K562 (cell line): ENCODE measurements around the gene AKAIN1. TPM values are rescaled to one million over a fixed set of nuclear protein-coding genes. Genes with fewer than 3 reads are reported as not detected.

Experiments used
- ATAC-seq: fragments of 200-7000 bp; cut with Tn5 transposase; 3 replicates; pipeline ENCODE4 v1.9.1; 2020; ENCODE audit warnings: moderate library complexity
- BruUV-seq: library from RNA; stranded (reverse); fragments of 400-500 nt; replicated peaks from 2 replicates; lab custom pipeline; 2021; lab: Mats Ljungman, UMichigan
- CTCF ChIA-PET: fragments of 300-600 bp; formaldehyde crosslinking; extraction: SDS; loops from one replicate; lab custom pipeline; 2021; ENCODE audit warnings: low intra/inter-chr PET ratio; lab: Yijun Ruan, JAX
- POLR2A ChIA-PET: fragments of 300-600, 350-650 bp; sonication (Branson Sonifier 250); formaldehyde crosslinking; extraction: SDS; loops from one replicate; lab custom pipeline; 2021; ENCODE audit warnings: antibody characterized with exemption, inconsistent platforms; lab: Yijun Ruan, JAX
- DNase-seq, 4 experiments: peaks; one replicate each; pipeline versions ENCODE4 v3.0.0 to v3.0.0-alpha.2; 2011 to 2018; ENCODE audit warnings: low spot score in 3 of 4, mixed read lengths in 3 of 4; ENCODE audit errors: extremely low read depth in 1 of 4
- FAIRE-seq: peaks from 2 replicates; lab custom pipeline; 2011; peaks lifted over from hg19 to GRCh38; lab: Jason Lieb, UNC
- H2AFZ ChIP-seq: 2 replicates; pipeline ENCODE4 v1.6.0; 2011; ENCODE audit warnings: low read depth, low read length, control low read depth, inconsistent platforms
- H3K27ac ChIP-seq: fragments of 200-600 bp; 3 replicates; pipeline ENCODE4 v1.8.0; 2011; ENCODE audit warnings: low read depth, mild to moderate bottlenecking, control low read depth, inconsistent platforms, low read length, moderate library complexity, mixed read lengths; ENCODE audit errors: extremely low read depth
- H3K27me3 ChIP-seq, 2 experiments: fragments of 300-600 bp in 1 of 2; 2 replicates in 1 of 2; 3 replicates in 1 of 2; pipeline versions ENCODE4 v1.6.0 to v1.8.0; 2011; ENCODE audit warnings: inconsistent platforms in 2 of 2, low read length in 2 of 2, mild to moderate bottlenecking in 1 of 2, mixed read lengths in 1 of 2, moderate library complexity in 1 of 2; ENCODE audit not compliant: control insufficient read depth in 2 of 2, insufficient read depth in 2 of 2
- H3K36me3 ChIP-seq: fragments of 300-600 bp; 3 replicates; pipeline ENCODE4 v1.8.0; 2011; ENCODE audit warnings: mild to moderate bottlenecking, low read length, inconsistent platforms; ENCODE audit not compliant: control insufficient read depth, insufficient read depth
- H3K4me1 ChIP-seq, 2 experiments: fragments of 200-600 bp in 1 of 2; replicated peaks in 1 of 2; 2 replicates in 1 of 2; 3 replicates in 1 of 2; pipeline versions ENCODE4 v1.5.1 to v1.8.0; 2011; ENCODE audit warnings: inconsistent platforms in 2 of 2, low read length in 2 of 2, mild to moderate bottlenecking in 1 of 2, mixed read lengths in 1 of 2, moderate library complexity in 1 of 2; ENCODE audit not compliant: control insufficient read depth in 2 of 2, insufficient read depth in 2 of 2
- H3K4me2 ChIP-seq: 2 replicates; pipeline ENCODE4 v1.6.1; 2011; ENCODE audit warnings: low read length, control low read depth, inconsistent platforms, mixed read lengths; ENCODE audit not compliant: insufficient read depth
- H3K4me3 ChIP-seq: fragments of 200-600 bp; sonication (generic), shearing (Covaris generic); 2 replicates; pipeline ENCODE4 v1.5.1; 2016; ENCODE audit warnings: control low read depth, inconsistent platforms
- H3K79me2 ChIP-seq: fragments of 200-600 bp; 3 replicates; pipeline ENCODE4 v1.8.0; 2011; ENCODE audit warnings: low read length, inconsistent platforms; ENCODE audit not compliant: control insufficient read depth, insufficient read depth
- H3K9ac ChIP-seq, 2 experiments: 2 replicates each; pipeline versions ENCODE4 v1.6.0 to v1.6.1; 2011; ENCODE audit warnings: low read depth in 2 of 2, low read length in 2 of 2, control low read depth in 1 of 2, inconsistent platforms in 1 of 2, mild to moderate bottlenecking in 1 of 2, mixed read lengths in 1 of 2; ENCODE audit not compliant: insufficient read depth in 1 of 2
- H3K9me1 ChIP-seq: one replicate; pipeline ENCODE4 v1.6.0; 2011; ENCODE audit warnings: inconsistent platforms, mild to moderate bottlenecking, low read length, moderate library complexity; ENCODE audit not compliant: control insufficient read depth, insufficient read depth
- H3K9me3 ChIP-seq: replicated peaks from 2 replicates; pipeline ENCODE4 v1.5.1; 2011; ENCODE audit warnings: low read depth, low read length, inconsistent platforms; ENCODE audit not compliant: control insufficient read depth, insufficient read depth
- H4K20me1 ChIP-seq: replicated peaks from 2 replicates; pipeline ENCODE4 v1.6.1; 2011; ENCODE audit warnings: low read length, inconsistent platforms, mixed read lengths; ENCODE audit not compliant: control insufficient read depth, insufficient read depth
- GABPB1 ChIP-seq: sonication (generic); formaldehyde crosslinking; IDR thresholded peaks from 2 replicates; pipeline ENCODE4 v1.8.0; 2022; ENCODE audit warnings: mild to moderate bottlenecking, missing genetic modification reagents
- IRF2 ChIP-seq: sonication (generic); formaldehyde crosslinking; IDR thresholded peaks from 2 replicates; pipeline ENCODE4 v1.8.1; 2022; ENCODE audit warnings: mild to moderate bottlenecking, missing genetic modification reagents
- PRPF4 ChIP-seq: fragments of 200-400 bp; formaldehyde crosslinking; IDR thresholded peaks from one replicate; pipeline ENCODE4 v1.6.1; 2017; ENCODE audit warnings: low read length, low read depth, mild to moderate bottlenecking; ENCODE audit not compliant: insufficient read depth, poor library complexity, severe bottlenecking
- PTRF ChIP-seq: fragments of 450-650 bp; IDR thresholded peaks from 2 replicates; pipeline ENCODE4 v1.6.1; 2016; ENCODE audit warnings: mild to moderate bottlenecking, missing genetic modification characterization, missing compliant biosample characterization
- TAF7 ChIP-seq: fragments of 450-650 bp; IDR thresholded peaks from 2 replicates; pipeline ENCODE4 v1.6.1; 2016; ENCODE audit warnings: missing genetic modification characterization, missing compliant biosample characterization
- TCF3 ChIP-seq: sonication (generic); formaldehyde crosslinking; IDR thresholded peaks from 2 replicates; pipeline ENCODE4 v1.4.0; 2020; ENCODE audit warnings: mild to moderate bottlenecking, missing genetic modification reagents
- ZNF140 ChIP-seq: fragments of 250-450 bp; sonication (Bioruptor Pico); IDR thresholded peaks from 2 replicates; pipeline ENCODE4 v1.8.0; 2021; ENCODE audit warnings: moderate library complexity, mild to moderate bottlenecking, inconsistent platforms
- WGBS: fragments of 100-300 bp; shearing (Covaris generic); methylation state at CpG from one replicate; pipeline ENCODE4 v1.1.6; 2016; ENCODE audit warnings: low coverage, mixed read lengths; ENCODE audit not compliant: insufficient coverage; ENCODE audit errors: missing lambda C conversion rate; 5-methylcytosine and 5-hydroxymethylcytosine counted together
- in situ Hi-C: fragments of 300-500 bp; cut with MboI; formaldehyde crosslinking; loops from 4 replicates; pipeline ENCODE4 v1.15.0; 2018; ENCODE audit warnings: inconsistent platforms, mixed read lengths
- intact Hi-C: fragments of 100-400 bp; cut with micrococcal nuclease; formaldehyde crosslinking; loops from 2 replicates; pipeline ENCODE4 v1.14.2; 2022
- polyA plus RNA-seq, 8 experiments: library from polyadenylated mRNA; depleted of rRNA in 4 of 8; stranded (reverse) in 5 of 8; unstranded in 3 of 8; fragments of >200 nt; fragmentation: Nextera tagmentation in 2 of 8; fragmentation: Illumina TruSeq in 1 of 8; extraction: Ambion mirVana in 2 of 8; extraction: Trizol in 1 of 8; gene quantifications; 2 replicates each; pipeline versions ENCODE4 v1.2.1 to v1.2.3, GENCODE V29; 2011 to 2014; ENCODE audit warnings: inconsistent platforms in 1 of 8, missing spikeins in 1 of 8
- total RNA-seq, 7 experiments: library from RNA; depleted of rRNA in 6 of 7; stranded (reverse); fragments of >200 nt in 6 of 7; fragmentation: Illumina TruSeq in 2 of 7; extraction: Trizol in 2 of 7; gene quantifications; 2 replicates each; pipeline versions ENCODE4 v1.2.1 to v1.2.3, GENCODE V29; 2011 to 2021; ENCODE audit warnings: low replicate concordance in 1 of 7
- TF ChIP-seq, protein P1 (sequence below): fragments of 250-450 bp; sonication (Bioruptor Pico); IDR thresholded peaks from 2 replicates; pipeline ENCODE4 v1.4.0; 2020; ENCODE audit warnings: mild to moderate bottlenecking
- TF ChIP-seq, protein P2 (sequence below), 2 experiments: fragments of 450-650 bp in 1 of 2; sonication (generic) in 1 of 2; formaldehyde crosslinking in 1 of 2; IDR thresholded peaks; 2 replicates each; pipeline versions ENCODE4 v1.7.1 to v1.9.0; 2016 to 2022; ENCODE audit warnings: inconsistent platforms in 1 of 2, mild to moderate bottlenecking in 1 of 2, missing genetic modification reagents in 1 of 2

Gene AKAIN1
- total and polyA plus RNA-seq, 9 of the 15 experiments (the other 6 are each of a cell fraction or from before 2014, with no cell fraction given): not detected

DNA sequence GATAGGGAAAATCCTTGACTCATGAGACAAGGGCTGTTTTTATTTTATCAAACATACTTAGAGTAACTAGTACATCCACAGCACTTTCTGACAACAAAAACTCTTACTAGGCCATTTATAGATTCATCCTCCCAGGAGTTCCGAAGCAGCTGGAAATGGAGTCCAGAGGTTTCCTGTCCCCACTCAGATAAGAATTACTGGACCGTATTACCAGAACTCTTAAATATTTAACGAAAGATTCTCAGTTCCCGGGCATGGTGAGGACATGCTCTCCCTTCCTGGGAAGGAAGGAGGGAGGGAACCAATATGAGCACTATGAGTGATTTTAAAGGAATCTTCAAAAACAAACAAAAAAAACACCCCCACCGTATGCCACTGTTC lies 41.2 kb downstream of the AKAIN1 start:
- H3K4me3 ChIP-seq: no peak overlapping the region
- ChIA-PET POLR2A (no interaction called here), CTCF (no interaction called here)
- H3K9ac ChIP-seq: no peak overlapping the region
- H3K27ac ChIP-seq: no peak overlapping the region
- no peaks in the 10 kb centered on the region for H3K36me3 ChIP-seq
- in situ Hi-C loops: no loop called here
- no peaks in the 10 kb centered on the region for H3K79me2 ChIP-seq
- no peaks in the 10 kb centered on the region for H3K9me3 ChIP-seq
- intact Hi-C loops: no loop called here
- H3K9me1 ChIP-seq: no peaks in the 10 kb centered on the region
- no peaks in the 10 kb centered on the region for H3K27me3 ChIP-seq
- no peaks in the 10 kb centered on the region for H3K4me1 ChIP-seq
- no peaks in the 10 kb centered on the region for H4K20me1 ChIP-seq
- no peak overlapping the region for H3K4me2 ChIP-seq
- 1% methylated on average over 5 of the region's 5 CpGs for WGBS
- no peak overlapping the region for H2AFZ ChIP-seq
- BruUV-seq: no TSS peak
- no peak for DNase-seq
- FAIRE-seq: no peak
- ATAC-seq: no peak
- TF ChIP-seq ZNF140 (CRISPR knock-in tag): no peak
- TF ChIP-seq, protein P1, sequence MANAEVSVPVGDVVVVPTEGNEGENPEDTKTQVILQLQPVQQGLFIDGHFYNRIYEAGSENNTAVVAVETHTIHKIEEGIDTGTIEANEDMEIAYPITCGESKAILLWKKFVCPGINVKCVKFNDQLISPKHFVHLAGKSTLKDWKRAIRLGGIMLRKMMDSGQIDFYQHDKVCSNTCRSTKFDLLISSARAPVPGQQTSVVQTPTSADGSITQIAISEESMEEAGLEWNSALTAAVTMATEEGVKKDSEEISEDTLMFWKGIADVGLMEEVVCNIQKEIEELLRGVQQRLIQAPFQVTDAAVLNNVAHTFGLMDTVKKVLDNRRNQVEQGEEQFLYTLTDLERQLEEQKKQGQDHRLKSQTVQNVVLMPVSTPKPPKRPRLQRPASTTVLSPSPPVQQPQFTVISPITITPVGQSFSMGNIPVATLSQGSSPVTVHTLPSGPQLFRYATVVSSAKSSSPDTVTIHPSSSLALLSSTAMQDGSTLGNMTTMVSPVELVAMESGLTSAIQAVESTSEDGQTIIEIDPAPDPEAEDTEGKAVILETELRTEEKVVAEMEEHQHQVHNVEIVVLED (CRISPR knock-in tag): no peak
- no peak for TF ChIP-seq PRPF4
- TF ChIP-seq GABPB1 (CRISPR knock-in tag): no peak
- TF ChIP-seq TAF7 (tag): no peak
- no peak for TF ChIP-seq PTRF
- TF ChIP-seq, protein P2, sequence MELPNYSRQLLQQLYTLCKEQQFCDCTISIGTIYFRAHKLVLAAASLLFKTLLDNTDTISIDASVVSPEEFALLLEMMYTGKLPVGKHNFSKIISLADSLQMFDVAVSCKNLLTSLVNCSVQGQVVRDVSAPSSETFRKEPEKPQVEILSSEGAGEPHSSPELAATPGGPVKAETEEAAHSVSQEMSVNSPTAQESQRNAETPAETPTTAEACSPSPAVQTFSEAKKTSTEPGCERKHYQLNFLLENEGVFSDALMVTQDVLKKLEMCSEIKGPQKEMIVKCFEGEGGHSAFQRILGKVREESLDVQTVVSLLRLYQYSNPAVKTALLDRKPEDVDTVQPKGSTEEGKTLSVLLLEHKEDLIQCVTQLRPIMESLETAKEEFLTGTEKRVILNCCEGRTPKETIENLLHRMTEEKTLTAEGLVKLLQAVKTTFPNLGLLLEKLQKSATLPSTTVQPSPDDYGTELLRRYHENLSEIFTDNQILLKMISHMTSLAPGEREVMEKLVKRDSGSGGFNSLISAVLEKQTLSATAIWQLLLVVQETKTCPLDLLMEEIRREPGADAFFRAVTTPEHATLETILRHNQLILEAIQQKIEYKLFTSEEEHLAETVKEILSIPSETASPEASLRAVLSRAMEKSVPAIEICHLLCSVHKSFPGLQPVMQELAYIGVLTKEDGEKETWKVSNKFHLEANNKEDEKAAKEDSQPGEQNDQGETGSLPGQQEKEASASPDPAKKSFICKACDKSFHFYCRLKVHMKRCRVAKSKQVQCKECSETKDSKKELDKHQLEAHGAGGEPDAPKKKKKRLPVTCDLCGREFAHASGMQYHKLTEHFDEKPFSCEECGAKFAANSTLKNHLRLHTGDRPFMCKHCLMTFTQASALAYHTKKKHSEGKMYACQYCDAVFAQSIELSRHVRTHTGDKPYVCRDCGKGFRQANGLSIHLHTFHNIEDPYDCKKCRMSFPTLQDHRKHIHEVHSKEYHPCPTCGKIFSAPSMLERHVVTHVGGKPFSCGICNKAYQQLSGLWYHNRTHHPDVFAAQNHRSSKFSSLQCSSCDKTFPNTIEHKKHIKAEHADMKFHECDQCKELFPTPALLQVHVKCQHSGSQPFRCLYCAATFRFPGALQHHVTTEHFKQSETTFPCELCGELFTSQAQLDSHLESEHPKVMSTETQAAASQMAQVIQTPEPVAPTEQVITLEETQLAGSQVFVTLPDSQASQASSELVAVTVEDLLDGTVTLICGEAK (IDR thresholded peaks at IDR 0.05): no peak
- TF ChIP-seq, protein P2 (CRISPR knock-in tag; IDR thresholded peaks at IDR 0.05): no peak
- no peak for TF ChIP-seq IRF2 (CRISPR knock-in tag)
- no peak for TF ChIP-seq TCF3 (CRISPR knock-in tag)
